ENCODE results near the gene SEMA3E.
"Not testable (repeated sequence)": the region's sequence is repeated elsewhere in the genome, so short reads cannot be mapped to it uniquely, and the experiment has no call there.

Gene SEMA3E

DNA sequence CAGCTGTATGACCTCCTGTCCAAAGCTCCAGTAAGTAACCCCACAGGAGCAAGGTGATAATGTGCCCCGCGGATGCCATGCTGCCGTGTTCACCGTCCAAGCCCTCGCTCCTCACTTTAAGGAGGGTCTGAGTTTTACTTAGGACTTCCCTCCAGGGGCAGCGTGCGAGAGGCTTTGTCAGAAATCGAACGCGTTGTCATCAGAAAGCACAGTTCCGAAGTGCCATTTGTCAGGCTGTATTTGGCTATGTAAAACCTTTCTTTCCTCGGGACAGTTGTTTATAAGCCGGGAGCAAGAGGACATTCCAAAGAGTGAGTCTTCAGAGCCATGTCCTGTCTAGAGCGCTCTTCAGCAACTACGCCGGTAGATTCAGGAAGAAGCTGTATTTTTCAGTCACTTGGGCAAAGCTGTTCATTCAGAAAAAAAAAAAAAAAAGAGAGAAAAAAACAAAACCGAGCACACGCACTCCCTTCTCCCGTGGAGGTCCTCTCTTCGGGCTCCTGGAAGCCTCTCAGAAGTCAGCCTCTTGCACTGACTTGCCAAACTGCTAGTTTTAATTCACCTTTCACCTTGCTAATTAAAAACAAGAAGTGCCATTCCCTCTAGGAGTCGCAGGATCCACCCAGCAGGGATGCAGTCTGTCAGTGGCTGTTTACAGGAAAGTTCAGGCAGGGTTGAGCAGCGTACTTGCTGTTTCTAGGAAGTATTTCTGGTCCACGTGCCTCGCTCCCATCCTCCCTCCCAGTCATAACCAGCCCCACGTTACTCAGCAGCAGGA, at the start of gene SEMA3E:
TSS of gene SEMA3E (minus strand) at position 676 of the 778 bp plus-strand sequence.
- DNase-seq = peak in 4 of 14 donors; percentile 3 to 16 (median 8)

DNA sequence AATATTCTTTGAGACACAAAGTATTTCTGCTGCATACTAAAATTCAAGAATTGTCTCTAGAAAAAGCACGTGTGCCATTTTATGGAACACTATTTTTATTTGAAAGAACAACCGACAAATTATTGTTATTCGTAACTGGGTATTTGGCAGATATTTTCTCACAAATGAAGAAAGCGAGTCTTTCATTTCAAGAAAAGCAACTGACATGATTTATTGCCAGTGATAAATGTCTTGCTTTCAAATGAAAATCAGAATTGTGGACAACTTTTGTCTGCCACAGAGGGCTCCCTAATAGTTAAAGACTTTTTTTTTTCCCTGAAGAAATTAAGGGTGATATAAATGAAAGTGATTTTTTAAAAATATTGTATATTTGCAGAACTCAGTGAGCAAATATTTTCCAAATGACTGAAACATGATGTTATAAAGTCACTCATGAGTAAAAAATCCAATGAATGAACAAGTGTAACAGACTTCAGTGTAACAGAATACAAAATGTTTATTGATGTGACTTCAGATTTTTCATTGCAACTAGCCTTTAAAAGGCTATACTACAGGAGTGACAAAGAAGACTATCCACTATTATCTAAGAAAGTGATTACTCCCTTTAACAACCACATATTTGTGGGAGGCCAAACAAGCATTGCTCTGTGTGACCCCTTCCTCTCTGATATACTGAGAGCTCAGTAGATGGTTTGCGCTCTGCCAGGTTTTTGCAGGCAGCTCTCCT, 49.0 kb upstream of the SEMA3E start:
- no peak for DNase-seq

DNA sequence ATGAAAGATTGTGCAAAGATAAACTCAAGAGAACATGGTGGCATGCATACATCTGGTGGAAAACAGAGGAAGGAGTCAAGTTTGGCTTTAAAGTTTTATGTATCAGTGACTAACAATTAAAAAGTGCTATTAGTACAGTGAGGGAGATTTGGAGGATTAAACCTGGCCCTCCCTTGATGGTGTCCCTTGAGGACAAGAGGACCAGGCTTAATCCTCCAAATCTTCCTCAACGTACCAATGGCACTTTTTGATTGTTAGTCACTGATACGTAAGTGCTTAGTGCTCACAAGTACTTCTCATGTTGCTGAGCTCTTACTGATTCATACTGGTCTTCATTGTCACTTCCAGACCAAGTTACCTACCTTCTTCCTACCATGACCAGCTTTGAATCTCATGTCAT, 47.2 kb upstream of the SEMA3E start:
- DNase-seq = no peak

DNA sequence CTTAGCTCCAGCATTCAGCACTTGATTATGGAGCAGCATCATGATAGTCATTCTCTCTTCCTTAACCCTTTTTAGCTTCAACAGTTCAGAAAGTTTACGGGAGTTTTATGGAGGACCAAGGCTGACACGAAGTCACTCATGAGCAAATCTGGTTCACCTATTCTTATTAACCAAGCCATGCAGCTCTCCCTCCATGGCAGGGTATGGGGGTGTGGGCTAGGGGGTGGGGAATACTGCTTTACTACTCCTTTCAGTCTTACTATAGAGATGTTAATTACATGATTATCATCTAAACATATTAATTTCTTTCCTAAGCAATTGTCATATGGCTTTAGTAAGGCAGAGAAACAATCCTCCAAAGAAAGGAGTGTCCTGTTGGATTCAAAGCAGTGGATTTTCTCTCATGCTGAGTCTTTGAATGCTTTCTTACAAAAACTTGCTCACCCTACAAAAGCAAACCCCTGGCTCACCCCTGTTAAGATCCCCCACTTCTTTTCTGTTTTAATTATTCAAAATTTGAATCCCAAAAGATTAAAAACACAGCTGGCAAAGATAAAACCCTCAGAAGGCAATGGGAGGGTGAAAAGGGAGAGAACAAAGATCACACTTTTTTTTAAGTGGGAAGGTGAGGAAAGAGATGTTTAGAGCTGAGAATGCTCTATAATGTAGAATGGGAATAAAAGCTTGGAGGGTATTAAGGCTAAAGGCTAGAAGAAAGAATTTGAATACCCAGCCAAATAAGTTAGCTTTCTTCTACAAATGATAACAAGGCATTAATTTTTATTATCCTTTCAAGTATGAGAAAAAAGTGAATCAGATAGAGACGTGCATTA, 46.4 kb upstream of the SEMA3E start:
- DNase-seq = no peak

GRCh38 chr7:83693256-83693655, 44.3 kb upstream of the SEMA3E start:
- no peak for DNase-seq

DNA sequence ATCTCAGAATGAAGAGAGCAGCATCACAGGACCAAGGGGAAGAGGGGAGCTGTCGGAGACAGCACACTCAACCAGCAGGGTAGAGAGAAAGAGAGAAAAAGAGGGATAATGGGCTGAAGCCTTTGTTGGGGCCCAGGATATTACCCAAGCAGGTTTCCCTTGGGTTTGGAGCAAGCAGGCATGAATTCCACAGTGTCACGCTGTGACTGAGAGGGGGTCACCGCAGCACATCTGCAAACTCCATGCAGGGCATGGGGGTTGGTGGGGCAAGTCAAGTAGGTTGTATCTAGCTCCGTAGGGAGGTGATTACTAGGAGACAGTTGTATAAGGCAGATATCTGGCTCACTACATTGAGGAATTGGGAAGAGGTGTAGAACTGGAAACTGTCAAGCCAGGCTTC, 42.2 kb upstream of the SEMA3E start:
- no peak for DNase-seq

- DNase-seq = no peak
These were observed 40.9 kb upstream of the SEMA3E start for GRCh38 chr7:83689855-83690254.

DNA sequence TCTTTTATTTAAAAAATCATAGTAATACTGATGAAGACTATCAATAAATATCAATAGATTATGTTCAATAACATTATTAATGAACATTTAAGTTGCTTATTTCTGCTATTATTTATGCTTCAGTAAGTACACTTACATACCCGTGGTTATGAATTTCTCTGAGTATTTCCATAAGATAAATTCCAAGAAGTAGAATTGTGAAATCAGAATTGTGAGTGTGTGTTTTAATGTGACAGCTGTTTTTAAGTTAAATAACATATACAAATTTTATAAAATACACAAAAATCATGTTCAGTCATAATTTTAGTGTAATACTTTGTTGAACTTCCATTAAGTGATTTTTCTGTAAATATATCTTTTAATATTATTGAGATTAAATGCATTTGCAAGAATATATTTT, 37.5 kb upstream of the SEMA3E start:
- no peak for DNase-seq

GRCh38 chr7:83684928-83685327, 36.0 kb upstream of the SEMA3E start:
- no peak for DNase-seq

- no peak for DNase-seq
These were observed 32.4 kb upstream of the SEMA3E start for GRCh38 chr7:83681200-83681778.

DNA sequence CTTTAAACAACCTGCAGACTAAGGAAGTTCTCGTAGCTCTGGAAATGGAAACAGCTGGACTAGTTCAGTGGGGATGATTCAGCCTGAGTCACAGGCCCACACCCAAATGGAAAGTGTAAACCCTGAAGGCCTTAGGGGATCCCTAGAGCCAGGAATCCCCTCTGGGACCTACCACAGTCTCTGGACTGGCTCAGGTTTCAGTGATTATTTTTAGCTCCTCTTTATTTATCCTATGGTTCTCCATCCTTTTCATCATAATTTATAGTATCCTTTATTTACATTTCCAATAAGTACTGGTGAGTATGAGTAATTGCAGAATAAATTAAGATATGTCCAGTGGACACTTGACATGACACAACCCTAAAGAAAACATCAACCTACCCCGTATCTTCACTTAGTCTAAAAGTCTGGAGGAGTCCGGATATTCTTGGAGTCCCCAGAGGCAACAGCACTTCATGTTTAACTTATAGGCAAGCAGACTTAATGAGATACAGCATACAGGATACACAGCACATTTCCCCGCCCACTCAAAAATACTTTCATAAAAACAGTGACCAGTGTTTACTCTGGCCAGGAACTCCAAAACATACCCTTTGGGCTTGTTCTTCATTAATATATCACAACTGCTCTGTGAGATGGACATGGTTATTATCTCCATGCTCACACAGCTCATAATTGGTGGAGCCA, 28.4 kb upstream of the SEMA3E start:
- no peak for DNase-seq

DNA sequence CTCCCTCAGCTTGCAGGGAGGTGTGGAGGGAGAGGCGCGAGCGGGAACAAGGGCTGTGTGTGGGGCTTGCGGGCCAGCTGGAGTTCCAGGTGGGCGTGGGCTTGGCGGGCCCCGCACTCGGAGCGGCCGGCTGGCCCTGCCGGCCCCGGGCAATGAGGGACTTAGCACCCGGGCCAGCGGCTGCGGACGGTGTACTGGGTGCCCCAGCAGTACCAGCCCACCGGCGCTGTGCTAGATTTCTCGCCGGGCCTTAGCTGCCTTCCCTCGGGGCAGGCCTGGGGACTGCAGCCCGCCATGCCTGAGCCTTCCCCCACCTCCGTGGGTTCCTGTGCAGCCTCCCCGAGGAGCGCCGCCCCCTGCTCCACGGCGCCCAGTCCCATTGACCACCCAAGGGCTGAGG, 24.4 kb upstream of the SEMA3E start:
- DNase-seq = not testable (repeated sequence)

DNA sequence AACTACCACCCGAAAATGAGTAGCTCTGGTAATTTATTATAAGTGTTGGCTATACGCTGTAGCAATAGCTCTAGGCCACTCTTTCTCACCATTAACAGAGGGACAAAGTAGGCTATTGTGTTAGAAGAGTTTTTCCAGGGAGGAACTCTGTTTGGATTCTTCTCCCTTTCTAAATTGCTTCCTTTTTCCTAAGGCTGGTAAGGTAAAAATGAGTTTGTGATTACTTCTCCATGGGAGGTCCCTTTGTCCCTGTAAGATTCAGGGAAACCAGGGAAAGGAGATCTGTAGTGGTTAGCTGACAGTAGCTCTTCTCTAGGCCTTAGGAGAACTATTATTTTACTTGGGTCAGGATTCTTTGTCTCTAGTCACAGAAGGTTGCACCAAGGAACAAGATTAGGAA, 23.2 kb upstream of the SEMA3E start:
- DNase-seq = no peak

DNA sequence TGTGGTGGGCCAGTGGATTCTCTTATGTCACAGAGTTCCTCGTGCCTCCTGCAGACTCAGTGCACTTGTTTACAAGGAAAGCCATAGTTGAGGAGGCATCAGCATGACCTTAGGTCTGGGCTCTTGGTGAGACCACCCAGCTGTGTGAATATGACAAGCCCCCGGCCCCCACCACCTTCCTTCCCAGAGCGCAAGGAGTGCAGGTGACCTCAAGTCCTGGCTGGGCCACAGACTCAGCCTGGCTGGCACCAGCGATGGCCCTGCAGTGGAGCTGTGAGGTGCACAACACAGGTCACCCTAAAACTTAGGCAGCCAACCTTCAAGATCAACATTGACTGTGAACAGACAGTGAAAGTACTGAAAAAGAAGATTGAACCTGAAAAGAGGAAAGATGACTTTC, 14.2 kb upstream of the SEMA3E start:
- DNase-seq = no peak

DNA sequence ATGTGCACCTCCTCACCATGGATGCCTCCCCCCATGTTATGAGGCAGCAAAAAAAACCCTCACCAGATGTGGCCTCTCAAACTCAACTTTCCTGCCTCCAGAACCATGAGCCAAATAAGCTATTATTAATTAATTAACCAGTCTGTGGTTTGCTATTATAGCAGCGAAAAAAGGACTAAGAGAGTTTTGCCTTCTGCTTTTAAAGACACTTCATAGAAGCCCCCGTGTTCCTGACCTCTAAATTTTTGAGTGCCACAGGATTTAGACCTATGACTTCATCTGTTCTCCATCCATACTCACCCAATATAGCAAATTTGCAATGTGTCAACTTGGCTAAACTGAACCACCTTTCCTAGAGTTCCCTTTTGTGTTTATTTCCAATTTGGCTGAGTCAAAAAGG, 9.2 kb upstream of the SEMA3E start:
- no peak for DNase-seq

GRCh38 chr7:83655951-83656556, 7.1 kb upstream of the SEMA3E start:
- DNase-seq = peak in 2 of 14 donors; percentile 2 to 13

GRCh38 chr7:83652481-83652880, 3.5 kb upstream of the SEMA3E start:
- DNase-seq = no peak

DNA sequence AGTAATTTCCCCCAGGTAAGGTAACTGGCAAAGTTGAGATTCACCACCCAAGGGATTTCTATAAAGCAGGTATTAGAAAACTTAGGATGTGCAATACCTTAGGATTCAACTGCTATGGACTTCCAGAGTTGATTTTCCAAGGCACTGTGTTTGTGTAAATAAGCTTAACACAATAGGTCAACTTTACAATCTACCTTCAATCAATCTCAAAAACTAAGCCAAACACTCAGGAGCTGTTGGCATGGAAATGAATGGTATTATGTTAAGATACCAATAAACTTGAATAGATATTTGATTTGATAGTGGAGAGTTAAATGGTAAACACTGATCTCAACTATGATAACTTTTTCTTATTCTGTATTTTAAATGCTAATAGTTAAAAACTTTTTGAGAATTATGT, 762 bp upstream of the SEMA3E start:
- no peak for DNase-seq

DNA sequence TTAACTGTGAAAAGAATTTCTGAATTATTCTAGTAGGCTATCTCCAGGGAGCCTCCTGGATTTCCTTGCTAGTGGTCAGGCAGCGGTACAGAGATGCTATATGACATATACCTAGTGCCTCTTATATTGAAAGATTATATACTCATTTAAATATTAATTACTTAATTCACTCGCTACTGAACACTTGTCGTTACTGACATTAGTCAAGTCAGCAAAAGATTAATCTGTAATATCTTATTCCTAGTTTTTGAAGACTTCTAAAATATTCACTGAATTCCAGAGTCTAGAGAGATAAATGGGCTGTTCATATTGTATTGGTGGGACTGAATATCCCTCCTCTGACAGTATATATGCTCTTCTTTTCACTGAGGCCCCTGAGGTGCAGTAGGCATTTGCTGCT, 2.9 kb downstream of the SEMA3E start:
- no peak for DNase-seq

DNA sequence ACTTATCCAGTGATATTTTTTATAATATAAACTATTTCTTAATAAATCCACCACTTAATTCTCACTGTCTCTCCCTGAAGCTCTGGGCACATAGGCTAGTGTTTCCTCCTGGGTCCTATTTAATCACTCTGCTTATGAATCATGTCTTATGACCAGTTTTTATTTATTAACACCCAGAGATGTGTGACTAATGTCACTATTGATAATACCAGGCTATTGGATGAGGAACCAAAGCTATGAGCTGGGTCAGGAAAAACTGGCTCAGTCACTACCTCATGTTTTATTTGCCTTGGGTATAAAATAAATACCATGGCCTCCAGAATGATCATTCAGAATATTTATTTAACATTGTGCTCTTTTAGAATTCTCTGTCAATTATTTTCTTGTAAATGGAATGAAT, 5.2 kb downstream of the SEMA3E start:
- DNase-seq = no peak

GRCh38 chr7:83643012-83643411, 5.9 kb downstream of the SEMA3E start:
- DNase-seq = no peak

Measured in C1 segment of cervical spinal cord (tissue), 14 donors.